Esophagus muscularis mucosa (tissue), 4 donors: ENCODE data around the gene PELO.

Experiments used
- CTCF ChIP-seq, 3 experiments: fragments of 200-600 bp in 2 of 3; fragments of 450-650 bp in 1 of 3; sonication (generic) in 2 of 3; IDR thresholded peaks; one replicate each; pipeline ENCODE4 v1.5.1; 2017 to 2019; ENCODE audit warnings: antibody characterized with exemption in 3 of 3, mild to moderate bottlenecking in 2 of 3, moderate library complexity in 1 of 3
- EP300 ChIP-seq: sonication (generic); formaldehyde crosslinking; IDR thresholded peaks from one replicate; pipeline ENCODE4 v1.6.1; 2017; ENCODE audit warnings: antibody characterized with exemption
- POLR2A ChIP-seq: fragments of 450-650 bp; IDR thresholded peaks from one replicate; pipeline ENCODE4 v1.6.1; 2017; ENCODE audit warnings: antibody characterized with exemption, moderate library complexity, mild to moderate bottlenecking, low read depth

GRCh38 chr5:52831786-52832511 is 44.2 kb downstream of the PELO start:
- TF ChIP-seq CTCF (IDR thresholded peaks at IDR 0.05), result no peak
- TF ChIP-seq EP300, result no peak
- TF ChIP-seq POLR2A, result no peak
